ENCODE results near the gene ARSG. TPM values are rescaled to one million over a fixed set of nuclear protein-coding genes. Genes with fewer than 3 reads are reported as not detected.

The ARSG gene
- 0.29 and 1.2 TPM in 2 replicates for total RNA-seq

GRCh38 chr17:68290955-68291835, at the start of gene ARSG, which contains the start of gene SLC16A6:
TSS of gene ARSG (plus strand) at chr17:68291495. CDS start at chr17:68307494, 15,999 bp downstream.
TSS of gene SLC16A6 (minus strand) at chr17:68291127. CDS start at chr17:68278320, 12,807 bp downstream.

GRCh38 chr17:68247445-68248198, 43.7 kb upstream of the ARSG start, which contains the start of gene AMZ2:
TSS of gene AMZ2 (plus strand) at chr17:68248043. CDS start at chr17:68250188, 2,145 bp downstream.

DNA sequence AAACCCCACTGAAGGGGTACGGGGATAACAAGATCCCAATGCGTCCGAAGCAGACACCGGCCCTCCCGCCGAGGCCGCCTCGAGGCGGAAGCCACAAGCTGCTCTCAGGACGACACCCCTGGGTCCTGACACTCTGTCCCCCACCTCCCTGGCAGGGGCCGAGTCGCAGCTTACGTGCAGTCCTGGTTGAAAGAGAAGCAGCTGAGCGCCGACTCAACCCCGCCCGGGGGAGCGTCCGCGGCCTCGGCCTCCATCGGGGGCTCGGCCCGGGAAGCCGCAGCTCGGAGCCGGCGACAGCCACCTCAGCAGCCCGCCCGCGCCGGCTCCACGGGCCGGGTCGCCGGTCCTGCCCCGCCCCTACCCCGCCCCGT, 165.9 kb downstream of the ARSG start, which contains the start of gene WIPI1:
Gene WIPI1 (minus strand): TSS at position 329 of the 371 bp plus-strand sequence. CDS start 75 bp downstream, at position 254.

Other genes starting within 250 kb of the ARSG start
- gene AMZ2, start 43.5 kb upstream of the ARSG start, total RNA-seq = 121 and 129 TPM in 2 replicates
- gene SLC16A6, start 368 bp upstream of the ARSG start, total RNA-seq = under 0.01 and 0.29 TPM in 2 replicates
- gene WIPI1, start 166.0 kb downstream of the ARSG start, total RNA-seq = 73.2 and 75.0 TPM in 2 replicates
- 175 and 209 TPM in 2 replicates for gene PRKAR1A, start 220.9 kb downstream of the ARSG start, total RNA-seq